GM21528 (cell line): Measurements from ENCODE around the gene MARK3.

Source experiments
- ATAC-seq: cut with Tn5 transposase; IDR thresholded peaks from one replicate; pipeline ENCODE4 v1.9.1; 2021; ENCODE audit warnings: mild to moderate bottlenecking, moderate library complexity; ENCODE audit not compliant: unreplicated experiment, low FRiP score

Gene MARK3

DNA sequence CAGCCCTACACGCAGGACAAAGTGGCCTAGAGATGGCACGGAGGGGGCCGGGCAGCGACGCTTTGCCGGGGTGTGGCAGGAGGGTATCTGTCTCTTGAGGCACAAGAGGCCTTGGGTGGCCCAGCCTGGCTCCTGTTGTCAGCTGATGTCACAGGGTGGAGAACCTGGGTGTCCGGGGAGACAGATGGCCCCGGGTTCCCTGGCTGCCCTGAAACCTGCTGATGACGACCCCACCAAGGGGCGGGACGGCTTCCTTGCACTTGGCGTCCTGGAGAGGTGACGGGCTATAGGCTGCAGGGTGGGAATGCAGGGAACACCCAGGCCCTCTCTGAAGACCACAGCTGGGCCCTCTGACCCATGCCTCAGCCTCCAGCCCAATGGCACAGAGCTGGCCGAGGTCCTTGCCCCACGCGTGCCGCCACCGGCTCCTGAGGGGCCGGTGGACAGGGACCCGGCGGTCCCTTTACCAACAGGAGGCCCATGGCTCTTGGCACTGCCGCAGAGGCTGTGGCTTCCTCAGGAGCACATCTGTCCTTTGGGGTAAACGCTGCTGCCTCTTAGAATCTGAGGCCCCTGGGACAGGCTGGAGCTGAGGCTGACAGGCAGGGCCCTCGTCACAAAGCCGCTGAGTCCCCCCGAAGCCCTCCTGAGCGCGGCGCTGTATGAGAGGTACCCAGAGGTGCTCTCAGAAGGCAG, 160.2 kb downstream of the MARK3 start:
- no peak for ATAC-seq

GRCh38 chr14:103545915-103546651, 160.9 kb downstream of the MARK3 start:
- ATAC-seq = no peak

- no peak for ATAC-seq
Observed at GRCh38 chr14:103546652-103547454, 161.6 kb downstream of the MARK3 start.

- ATAC-seq = no peak
Observed at GRCh38 chr14:103547455-103547940, 162.3 kb downstream of the MARK3 start.

DNA sequence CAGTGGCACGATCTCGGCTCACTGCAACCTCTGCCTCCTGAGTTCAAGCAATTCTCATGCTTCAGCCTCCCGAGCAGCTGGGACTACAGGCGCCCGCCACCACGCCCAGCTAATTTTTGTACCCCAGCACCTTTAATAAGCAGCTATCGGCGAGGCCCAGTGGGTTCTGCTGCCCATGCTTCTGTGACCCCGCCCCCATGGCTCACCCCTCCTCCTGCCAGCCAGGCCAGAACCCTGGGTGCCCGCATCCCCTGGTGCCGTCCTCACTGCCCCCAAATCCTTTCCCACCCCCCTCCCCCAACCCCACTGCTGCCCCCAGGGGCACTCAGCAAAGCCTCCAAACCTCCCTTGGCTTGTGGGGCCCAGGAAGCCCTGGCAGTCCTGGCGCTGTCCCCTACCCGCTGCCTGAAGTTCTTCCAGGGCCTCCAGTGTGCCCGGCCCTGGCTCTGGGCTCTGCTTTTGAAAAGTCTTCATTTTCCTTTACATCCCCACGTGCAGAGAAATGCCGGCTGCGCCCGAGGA, 162.8 kb downstream of the MARK3 start:
- ATAC-seq = no peak

- ATAC-seq = no peak
Observed at GRCh38 chr14:103548463-103549351, 163.5 kb downstream of the MARK3 start.

DNA sequence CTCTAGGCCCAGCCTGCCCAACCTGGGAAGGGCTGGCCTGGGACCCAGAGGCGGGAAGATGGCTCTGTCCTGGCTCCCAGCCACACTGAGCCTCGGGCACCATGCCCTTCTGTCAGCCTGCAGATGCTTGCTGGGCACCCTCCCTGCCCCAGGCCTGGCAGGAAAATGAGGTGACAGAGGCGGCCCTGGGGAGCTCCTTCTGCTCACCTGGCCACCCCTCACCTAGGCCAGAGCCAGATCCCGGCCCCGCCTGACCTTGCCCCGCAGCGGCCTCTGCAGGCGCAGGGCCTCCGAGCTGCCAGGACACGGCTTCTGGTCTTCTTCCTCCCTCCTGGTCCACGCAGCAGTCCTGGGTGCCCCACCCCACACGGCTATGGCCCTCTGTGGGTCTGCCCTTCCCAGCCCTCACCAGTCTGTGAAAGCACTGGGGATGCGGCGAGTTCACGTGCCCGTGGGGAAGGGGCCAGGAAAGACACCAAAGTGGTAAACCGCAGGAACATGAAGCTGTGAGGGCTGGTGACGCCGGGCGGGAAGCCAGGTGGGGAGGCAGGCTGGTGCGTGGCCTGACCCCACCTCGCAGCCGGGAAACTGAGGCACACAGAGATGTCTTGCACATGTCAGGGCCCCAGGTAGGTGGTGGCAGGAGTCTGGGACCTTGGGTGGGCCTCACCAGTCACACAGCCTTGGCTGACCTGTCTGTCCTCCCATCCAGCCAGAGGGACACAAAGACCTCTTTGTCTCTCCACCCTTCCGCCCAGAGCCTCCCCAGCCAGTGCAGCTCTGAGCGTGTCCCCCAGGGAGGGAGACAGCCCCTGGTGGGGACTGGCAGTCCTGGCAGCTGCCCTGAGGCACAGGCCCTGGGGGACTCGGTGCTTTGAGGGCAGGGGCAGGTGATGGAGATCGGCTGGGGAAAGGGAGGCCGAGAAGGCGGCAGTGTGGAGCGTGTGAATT, 164.4 kb downstream of the MARK3 start:
- ATAC-seq = no peak

DNA sequence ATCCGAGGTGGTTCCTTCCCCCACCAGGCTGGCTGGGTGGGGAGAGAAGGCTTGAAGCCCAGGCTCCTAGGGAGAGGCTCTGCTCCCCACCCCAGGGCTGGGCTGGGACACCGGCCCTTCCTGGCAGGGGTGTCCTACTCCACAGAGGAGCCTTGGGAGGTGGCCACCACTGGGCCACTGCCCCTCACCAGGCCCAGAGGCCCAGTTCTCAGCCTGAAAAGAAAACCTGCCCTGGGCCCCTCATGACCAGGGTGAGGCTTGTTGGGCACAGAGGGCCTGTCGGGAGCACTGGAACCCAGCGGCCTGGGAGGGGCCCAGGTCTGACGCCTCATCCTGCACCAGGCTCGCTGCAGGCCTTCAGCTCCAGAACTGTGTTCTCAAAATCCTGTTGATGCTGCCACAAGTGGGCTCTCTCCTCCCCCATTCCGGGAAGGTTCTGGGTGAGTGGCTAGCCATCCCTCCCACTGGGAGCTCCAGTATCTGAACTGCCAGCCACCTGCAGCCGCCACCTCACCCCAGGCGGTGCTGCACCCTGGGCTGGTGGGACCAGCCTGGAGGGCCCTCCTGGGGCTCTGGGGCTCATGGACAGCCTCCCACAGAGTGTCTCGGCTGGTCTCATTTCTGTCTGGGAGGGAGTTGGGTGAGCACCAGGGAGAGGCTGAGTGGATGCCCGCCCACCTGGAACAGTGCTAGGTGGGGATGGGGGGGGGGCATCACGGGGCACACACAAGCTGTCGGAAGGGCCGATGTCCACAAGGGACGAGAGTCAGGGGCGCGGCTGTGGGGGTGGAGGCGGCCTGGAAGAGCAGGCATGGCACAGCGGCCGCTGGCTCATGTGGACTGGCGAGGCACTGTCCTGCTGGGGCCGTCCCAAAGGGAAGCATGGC, 165.5 kb downstream of the MARK3 start:
- ATAC-seq = no peak

- no peak for ATAC-seq
Observed at GRCh38 chr14:103551338-103551762, 166.1 kb downstream of the MARK3 start.

GRCh38 chr14:103552011-103552845, 167.0 kb downstream of the MARK3 start:
- ATAC-seq = no peak

DNA sequence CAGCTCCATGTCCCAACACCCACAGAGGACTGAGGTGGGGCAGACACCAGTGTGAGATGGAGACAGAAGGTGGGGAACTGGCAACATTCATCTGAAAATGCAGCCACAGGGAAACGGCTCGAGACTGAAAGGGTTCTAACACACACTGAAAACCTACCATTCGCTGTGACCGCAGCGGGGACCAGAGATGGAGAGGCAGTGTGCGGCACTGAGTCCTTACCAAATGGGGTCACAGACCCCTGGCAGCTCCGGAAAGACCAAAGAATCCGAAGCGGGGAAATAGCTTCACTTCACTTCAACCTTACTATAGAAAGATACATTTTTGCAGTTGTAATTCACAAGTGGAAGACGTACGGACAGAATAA, 167.6 kb downstream of the MARK3 start:
- ATAC-seq = no peak
